Measurements from ENCODE around the gene SENP3. TPM values are rescaled to one million over a fixed set of nuclear protein-coding genes. Genes with fewer than 3 reads are reported as not detected.
"Not testable (repeated sequence)": the region's sequence is repeated elsewhere in the genome, so short reads cannot be mapped to it uniquely, and the experiment has no call there.

The SENP3 gene
- total RNA-seq, 2 experiments from 2014 or later: 60.2 to 63.2 TPM

DNA sequence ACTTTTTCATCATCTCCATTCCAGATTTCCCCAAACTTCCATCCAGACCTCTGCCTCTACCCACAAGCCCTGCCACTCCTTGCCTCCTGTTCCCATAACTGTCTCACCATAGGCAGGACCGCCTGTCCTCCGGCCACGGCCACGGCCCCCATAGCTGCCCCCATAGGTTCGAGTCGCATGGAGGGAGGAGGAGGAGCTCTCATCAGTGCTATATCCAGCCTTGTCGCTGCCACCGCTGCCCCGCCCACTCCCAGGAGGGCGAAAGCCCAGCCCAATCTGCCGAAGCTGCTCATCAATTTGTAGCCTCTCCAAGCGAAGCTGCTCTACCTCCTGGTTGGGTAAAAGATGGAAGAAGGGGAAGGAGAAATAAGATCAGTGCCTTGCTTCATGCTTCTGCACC lies 31.6 kb downstream of the SENP3 start:
- ChIA-PET CTCF (interaction anchor here (0.8 to 2.1 kb wide), 2 partner anchors 33 to 94 kb away, joined by 3 to 7 read pairs; partner anchors contain the start of gene TP53), POLR2A (interaction anchor here (1.2 to 1.5 kb wide), 2 partner anchors 13 to 93 kb away, joined by 3 read pairs; no protein-coding TSS in a partner anchor)
- Mint-ChIP-seq H3K36me3 (ENCODE audit: low read depth) (peaks cover 47% of the 10 kb centered on the region), H3K27ac (peak overlapping the region; percentile 8), H3K9me3 (no peaks in the 10 kb centered on the region), H3K4me3 (no peak overlapping the region), H3K27me3 (no peaks in the 10 kb centered on the region), H3K4me1 (ENCODE audit: low read depth) (no peaks in the 10 kb centered on the region)
- no peak for ATAC-seq
- intact Hi-C loops (cut with micrococcal nuclease): no loop called here
- DNase-seq: no peak
- TF ChIP-seq, protein P1, sequence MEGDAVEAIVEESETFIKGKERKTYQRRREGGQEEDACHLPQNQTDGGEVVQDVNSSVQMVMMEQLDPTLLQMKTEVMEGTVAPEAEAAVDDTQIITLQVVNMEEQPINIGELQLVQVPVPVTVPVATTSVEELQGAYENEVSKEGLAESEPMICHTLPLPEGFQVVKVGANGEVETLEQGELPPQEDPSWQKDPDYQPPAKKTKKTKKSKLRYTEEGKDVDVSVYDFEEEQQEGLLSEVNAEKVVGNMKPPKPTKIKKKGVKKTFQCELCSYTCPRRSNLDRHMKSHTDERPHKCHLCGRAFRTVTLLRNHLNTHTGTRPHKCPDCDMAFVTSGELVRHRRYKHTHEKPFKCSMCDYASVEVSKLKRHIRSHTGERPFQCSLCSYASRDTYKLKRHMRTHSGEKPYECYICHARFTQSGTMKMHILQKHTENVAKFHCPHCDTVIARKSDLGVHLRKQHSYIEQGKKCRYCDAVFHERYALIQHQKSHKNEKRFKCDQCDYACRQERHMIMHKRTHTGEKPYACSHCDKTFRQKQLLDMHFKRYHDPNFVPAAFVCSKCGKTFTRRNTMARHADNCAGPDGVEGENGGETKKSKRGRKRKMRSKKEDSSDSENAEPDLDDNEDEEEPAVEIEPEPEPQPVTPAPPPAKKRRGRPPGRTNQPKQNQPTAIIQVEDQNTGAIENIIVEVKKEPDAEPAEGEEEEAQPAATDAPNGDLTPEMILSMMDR (IDR thresholded peaks at IDR 0.05): no peak

DNA sequence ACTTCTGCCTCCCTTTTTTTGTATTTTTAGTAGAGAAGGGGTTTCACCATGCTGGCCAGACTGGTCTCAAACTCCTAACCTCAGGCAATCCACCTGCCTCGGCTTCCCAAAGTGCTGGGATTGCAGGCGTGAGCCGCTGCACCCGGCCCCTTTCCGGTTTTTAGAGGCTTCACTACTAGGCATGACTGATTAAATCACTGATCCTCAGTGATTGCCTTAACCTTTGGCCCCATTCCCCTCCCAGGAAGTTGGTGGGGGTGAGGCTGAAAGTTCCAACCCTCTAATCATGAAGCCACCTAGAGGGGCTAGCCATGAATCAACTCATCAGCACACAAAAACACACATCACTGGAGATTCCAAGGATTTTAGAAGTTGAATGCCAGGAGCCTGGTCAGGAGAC lies 35.8 kb downstream of the SENP3 start:
- POLR2A ChIA-PET; H3K4me1 Mint-ChIP-seq (ENCODE audit: low read depth); H3K9me3 Mint-ChIP-seq; ATAC-seq; DNase-seq; H3K27ac Mint-ChIP-seq; intact Hi-C loops (cut with micrococcal nuclease); H3K27me3 Mint-ChIP-seq; H3K4me3 Mint-ChIP-seq: not testable (repeated sequence)
- H3K36me3 Mint-ChIP-seq (ENCODE audit: low read depth): peaks cover 41% of the 10 kb centered on the region
- CTCF ChIA-PET: interaction anchor here (0.6 kb wide), 2 partner anchors 13 to 82 kb away, joined by 3 read pairs; no protein-coding TSS in a partner anchor

DNA sequence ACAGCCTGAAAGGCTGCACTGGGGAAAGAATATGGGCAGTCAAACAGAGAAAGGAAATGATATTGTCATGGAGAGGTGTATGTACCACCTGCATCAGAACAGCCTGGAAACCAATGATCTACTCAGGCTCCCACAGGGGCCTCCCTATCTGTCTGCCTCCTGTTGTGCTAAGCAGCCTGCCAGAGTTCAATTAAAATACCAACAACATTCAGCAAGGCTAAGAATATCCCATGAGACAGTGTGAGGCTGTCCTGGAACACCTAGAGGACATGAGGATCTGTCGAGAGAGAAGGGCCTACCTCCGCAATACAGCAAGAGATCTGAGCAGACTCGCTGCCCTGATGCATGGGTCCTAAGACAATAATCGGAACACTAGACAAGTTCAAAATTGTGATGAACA lies 44.6 kb downstream of the SENP3 start:
- no peaks in the 10 kb centered on the region for H3K27me3 Mint-ChIP-seq
- ChIA-PET CTCF (interaction anchor here (0.9 to 1.1 kb wide), 2 partner anchors 9 to 18 kb away, joined by 3 to 4 read pairs; no protein-coding TSS in a partner anchor), POLR2A (interaction anchor here (0.7 to 1.5 kb wide), 2 partner anchors 8 to 73 kb away, joined by 3 to 4 read pairs; no protein-coding TSS in a partner anchor)
- intact Hi-C loops (cut with micrococcal nuclease): no loop called here
- peaks cover 19% of the 10 kb centered on the region for H3K36me3 Mint-ChIP-seq (ENCODE audit: low read depth)
- ATAC-seq (no peak), DNase-seq (no peak)
- H3K4me3 Mint-ChIP-seq: no peak overlapping the region
- H3K27ac Mint-ChIP-seq: no peak overlapping the region
- no peaks in the 10 kb centered on the region for H3K9me3 Mint-ChIP-seq
- peaks cover 15% of the 10 kb centered on the region for H3K4me1 Mint-ChIP-seq (ENCODE audit: low read depth)
- TF ChIP-seq, protein P1 (IDR thresholded peaks at IDR 0.05): no peak

DNA sequence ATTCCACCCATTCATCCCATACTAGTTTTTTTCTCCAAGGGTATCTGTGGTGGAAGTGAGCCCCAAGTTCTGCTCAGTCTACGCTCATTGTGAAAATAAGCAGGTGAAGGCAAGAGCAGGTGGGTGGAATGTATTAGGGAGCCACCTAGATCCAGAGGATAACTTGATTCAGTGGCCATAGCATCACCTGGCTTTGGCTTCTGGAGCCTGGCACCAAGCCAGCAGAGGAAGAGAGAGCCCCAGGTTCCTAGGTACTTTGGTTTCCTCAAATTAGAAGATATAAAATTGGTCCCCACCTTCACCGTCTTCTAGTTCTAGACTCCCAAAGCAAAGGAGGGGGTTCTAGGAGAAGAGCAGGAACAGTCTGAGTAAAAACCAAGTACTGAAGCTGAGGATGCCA lies 48.9 kb downstream of the SENP3 start:
- no peaks in the 10 kb centered on the region for H3K27me3 Mint-ChIP-seq
- TF ChIP-seq, protein P1 (IDR thresholded peaks at IDR 0.05): no peak
- DNase-seq (no peak), ATAC-seq (no peak)
- H3K9me3 Mint-ChIP-seq: no peaks in the 10 kb centered on the region
- H3K27ac Mint-ChIP-seq: no peak overlapping the region
- POLR2A ChIA-PET: interaction anchor here (1.9 kb wide), 1 partner anchor 15 kb away, joined by 7 read pairs; no protein-coding TSS in a partner anchor
- H3K4me3 Mint-ChIP-seq: no peak overlapping the region
- H3K36me3 Mint-ChIP-seq (ENCODE audit: low read depth): peaks cover 7% of the 10 kb centered on the region
- CTCF ChIA-PET: interaction anchor here (1.0 kb wide), 1 partner anchor 13 kb away, joined by 3 read pairs; no protein-coding TSS in a partner anchor
- intact Hi-C loops (cut with micrococcal nuclease): no loop called here
- H3K4me1 Mint-ChIP-seq (ENCODE audit: low read depth): peaks cover 37% of the 10 kb centered on the region

DNA sequence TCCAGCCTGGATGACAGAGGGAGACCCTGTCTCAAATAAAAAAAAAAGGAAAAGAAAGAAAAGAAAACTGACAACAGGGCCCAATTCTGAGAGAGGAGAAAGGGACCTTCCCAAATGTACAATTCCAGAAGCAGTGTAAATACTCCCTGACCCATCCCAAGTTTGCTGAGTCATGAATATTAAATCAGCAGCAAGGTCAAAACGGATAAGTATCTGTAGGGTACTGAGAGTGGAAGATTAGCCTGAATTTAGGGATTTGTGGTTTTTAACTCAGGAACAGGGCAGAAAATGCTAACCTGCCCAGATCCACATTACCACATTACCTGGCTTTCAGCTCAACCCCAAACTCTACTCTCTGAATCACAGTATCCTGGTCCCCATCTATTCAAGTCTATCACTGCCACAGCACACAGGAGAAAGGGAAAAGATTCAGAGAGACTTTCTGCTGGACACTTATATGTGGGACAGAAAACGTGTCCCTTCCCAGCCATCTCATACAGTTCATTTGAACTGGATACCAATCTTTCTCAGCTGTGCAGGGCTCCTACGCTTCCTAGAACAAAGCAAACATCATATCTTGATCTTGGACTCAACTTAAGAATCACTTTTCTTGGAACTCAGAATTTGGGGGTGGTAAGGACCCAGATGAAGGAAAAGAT lies 50.0 kb downstream of the SENP3 start:
- H3K9me3 Mint-ChIP-seq: no peaks in the 10 kb centered on the region
- ChIA-PET POLR2A (interaction anchor here (0.6 to 0.9 kb wide), 3 partner anchors 103 to 636 kb away, joined by 3 to 4 read pairs (median 3); partner anchors contain the start of gene CTC1), CTCF (interaction anchor here (1.0 to 3.1 kb wide), 5 partner anchors 14 to 88 kb away, joined by 3 to 15 read pairs (median 3); partner anchors contain the start of genes SOX15 and TP53)
- DNase-seq (no peak), ATAC-seq (no peak)
- no peak overlapping the region for H3K27ac Mint-ChIP-seq
- peaks cover 7% of the 10 kb centered on the region for H3K36me3 Mint-ChIP-seq (ENCODE audit: low read depth)
- no peaks in the 10 kb centered on the region for H3K27me3 Mint-ChIP-seq
- peaks cover 34% of the 10 kb centered on the region for H3K4me1 Mint-ChIP-seq (ENCODE audit: low read depth)
- intact Hi-C loops (cut with micrococcal nuclease): no loop called here
- peak overlapping the region; percentile 6 for H3K4me3 Mint-ChIP-seq
- TF ChIP-seq, protein P1 (IDR thresholded peaks at IDR 0.05): no peak
